GM13976 (cell line): ENCODE measurements around the gene TRPC4.

ENCODE experiments used
- DNase-seq: peaks from one replicate; pipeline ENCODE4 v3.0.0; 2012; ENCODE audit warnings: low spot score
- CTCF ChIP-seq: IDR thresholded peaks from 2 replicates; pipeline ENCODE4 v1.5.1; 2012; ENCODE audit warnings: borderline replicate concordance, mild to moderate bottlenecking; ENCODE audit not compliant: insufficient read depth; ENCODE audit errors: extremely low read depth, missing control alignments, control extremely low read depth
- in situ Hi-C: fragments of 300-500 bp; cut with MboI; formaldehyde crosslinking; loops from one replicate; pipeline ENCODE4 v1.12.0; 2022; ENCODE audit warnings: low sequenced_read_pairs, mixed read lengths, inconsistent platforms; ENCODE audit not compliant: unreplicated experiment

TRPC4 gene

GRCh38 chr13:37701972-37702371 lies 167.6 kb downstream of the TRPC4 start:
- no peak for TF ChIP-seq CTCF
- in situ Hi-C loops, result no loop called here
- no peak for DNase-seq

DNA sequence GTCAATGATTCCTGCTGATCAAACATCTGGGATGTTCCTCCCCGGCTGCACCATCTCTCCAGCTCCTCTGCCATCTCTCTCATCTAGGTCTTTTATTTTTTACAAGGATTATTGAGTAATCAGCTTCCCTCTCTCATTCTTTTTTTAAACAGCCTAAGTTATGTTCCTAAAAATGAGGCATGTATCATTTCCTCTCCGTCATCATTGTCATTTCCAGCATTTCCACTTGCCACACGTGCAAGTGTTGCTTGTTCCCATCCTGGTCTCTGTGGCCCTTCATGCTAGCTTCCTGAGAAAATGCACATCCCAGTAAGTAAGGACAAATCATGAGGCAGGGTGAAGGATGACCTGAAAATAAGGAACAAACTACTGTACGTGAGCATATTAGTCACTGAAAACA lies 168.3 kb downstream of the TRPC4 start:
- in situ Hi-C loops, result no loop called here
- no peak for DNase-seq
- no peak for TF ChIP-seq CTCF

- no peak for TF ChIP-seq CTCF
- DNase-seq, result no peak
- in situ Hi-C loops, result no loop called here
Observed at GRCh38 chr13:37700887-37701286, 168.7 kb downstream of the TRPC4 start.

DNA sequence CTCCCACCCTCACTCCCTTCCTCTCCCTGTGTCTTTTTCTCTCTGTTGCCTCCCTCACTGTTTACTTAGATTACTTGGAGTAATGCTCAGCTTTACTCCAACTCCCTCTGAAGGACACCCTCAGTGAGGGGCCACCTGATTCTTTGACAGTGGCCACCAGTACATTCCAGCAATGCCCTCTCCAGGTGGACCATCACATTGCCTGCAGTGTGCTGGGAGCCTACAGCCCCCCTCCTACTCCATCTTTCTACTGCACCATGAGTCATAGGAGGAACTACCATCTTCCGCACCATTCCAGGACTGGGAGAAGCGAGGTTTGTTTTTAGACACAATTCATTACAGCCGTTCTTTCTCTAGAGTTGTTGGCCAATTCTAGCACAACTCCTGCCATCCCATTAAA lies 174.4 kb downstream of the TRPC4 start:
- in situ Hi-C loops, result no loop called here
- DNase-seq, result no peak
- no peak for TF ChIP-seq CTCF

DNA sequence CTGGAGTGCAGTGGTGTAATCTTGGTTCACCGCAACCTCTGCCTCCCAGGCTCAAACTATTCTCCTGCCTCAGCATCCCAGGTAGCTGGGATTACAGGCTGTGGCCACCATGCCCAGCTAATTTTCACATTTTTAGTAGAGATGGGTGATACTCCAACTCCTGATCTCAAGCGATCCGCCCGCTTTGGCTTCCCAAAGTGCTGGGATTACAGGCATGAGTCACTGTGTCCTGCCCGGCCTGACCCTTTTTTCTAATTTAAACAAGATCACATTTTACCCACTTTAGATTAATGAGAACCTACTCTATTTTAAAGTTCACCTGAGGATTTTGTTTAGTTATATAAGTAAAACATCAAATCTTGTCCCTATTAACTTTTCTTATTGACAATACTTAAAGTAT lies 179.2 kb downstream of the TRPC4 start:
- no peak for DNase-seq
- in situ Hi-C loops, result no loop called here
- no peak for TF ChIP-seq CTCF

GRCh38 chr13:37686501-37686900 lies 183.1 kb downstream of the TRPC4 start:
- in situ Hi-C loops, result no loop called here
- TF ChIP-seq CTCF, result no peak
- no peak for DNase-seq

- no peak for TF ChIP-seq CTCF
- in situ Hi-C loops, result no loop called here
- no peak for DNase-seq
Observed at GRCh38 chr13:37685206-37685605, 184.4 kb downstream of the TRPC4 start.
